Heart right ventricle (tissue), 16 donors: ENCODE data around the gene PRPS1. TPM values are rescaled to one million over a fixed set of nuclear protein-coding genes. Genes with fewer than 3 reads are reported as not detected.
"Not testable (repeated sequence)": the region's sequence is repeated elsewhere in the genome, so short reads cannot be mapped to it uniquely, and the experiment has no call there.

Experiments used
- ATAC-seq, 8 donors: fragments of 200-7000 bp; cut with Tn5 transposase; one replicate each; pipeline ENCODE4 v1.9.1; 2020; ENCODE audit warnings: mild to moderate bottlenecking in 8 of 8, moderate library complexity in 8 of 8, moderate number of reproducible peaks in 1 of 8
- DNase-seq, 2 donors: peaks; one replicate each; pipeline ENCODE4 v3.0.0-alpha.2; 2020
- H3K27ac ChIP-seq, 10 donors: fragments of 200-600 bp; sonication (generic) in 2 of 10; one replicate each; pipeline versions ENCODE4 v1.5.0 to v1.8.0; 2020 to 2022; ENCODE audit warnings: mild to moderate bottlenecking in 3 of 10
- H3K27me3 ChIP-seq, 7 donors: fragments of 200-600 bp; one replicate each; pipeline ENCODE4 v1.8.0; 2021 to 2022; ENCODE audit warnings: mild to moderate bottlenecking in 2 of 7
- H3K36me3 ChIP-seq, 9 donors: fragments of 200-600 bp; sonication (generic) in 1 of 9; one replicate each; pipeline versions ENCODE4 v1.5.0 to v1.8.0; 2020 to 2022; ENCODE audit warnings: mild to moderate bottlenecking in 2 of 9
- H3K4me1 ChIP-seq, 9 donors: fragments of 200-600 bp; sonication (generic) in 1 of 9; one replicate each; pipeline versions ENCODE4 v1.5.0 to v1.8.0; 2020 to 2022; ENCODE audit warnings: mild to moderate bottlenecking in 4 of 9
- H3K4me3 ChIP-seq, 10 donors: fragments of 200-600 bp; sonication (generic) in 2 of 10; one replicate each; pipeline versions ENCODE4 v1.5.0 to v1.8.0; 2020 to 2022; ENCODE audit warnings: mild to moderate bottlenecking in 7 of 10, moderate library complexity in 2 of 10
- H3K9me3 ChIP-seq, 11 donors: fragments of 200-600 bp in 10 of 11; sonication (generic) in 2 of 11; one replicate each; pipeline versions ENCODE4 v1.5.0 to v1.8.0; 2013 to 2022; ENCODE audit warnings: mild to moderate bottlenecking in 2 of 11, control low read depth in 1 of 11, moderate library complexity in 1 of 11
- WGBS, 2 donors: extraction: QIAGEN DNeasy Blood & Tissue Kit; methylation state at CpG; one replicate each; pipeline ENCODE4 v1.1.7; 2013; ENCODE audit warnings: inconsistent platforms in 1 of 2; 5-methylcytosine and 5-hydroxymethylcytosine counted together
- intact Hi-C, 10 donors: fragments of 100-400 bp; cut with DNase I; formaldehyde crosslinking; loops; one replicate each; pipeline versions ENCODE4 v1.11.1 to v1.14.2; 2022
- polyA plus RNA-seq, 2 donors: library from polyadenylated mRNA; stranded (reverse); fragments of 200-250 nt; gene quantifications; one replicate each; pipeline ENCODE4 v1.2.3, GENCODE V29; 2013
- total RNA-seq, 10 donors: library from RNA; stranded (reverse); fragmentation: NEBNext Ultra II Directional in 3 of 10; extraction: Animal tissue kit (Norgen Biotek cat#: 25700) in 3 of 10; gene quantifications; one replicate each; pipeline versions ENCODE4 v1.2.1 to v1.2.4, GENCODE V29; 2021 to 2023
- TF ChIP-seq, protein P1 (sequence below), 9 donors: fragments of 200-600 bp; sonication (generic) in 2 of 9; IDR thresholded peaks; one replicate each; pipeline versions ENCODE4 v1.5.0 to v1.8.0; 2021 to 2022; ENCODE audit warnings: antibody characterized with exemption in 9 of 9, mild to moderate bottlenecking in 5 of 9, moderate library complexity in 1 of 9
- donor health status: Arrhythmogenic right ventricular cardiomyopathy.
- donor health status: ischemic (EF 13 %, LVEDD 7.1; RV severe dilation, severe dysfunction).
- donor health status: healthy with polysubstance abuse.
- donor health status: DM: no; HTN: yes; CAD: no.
- donor health status: DM: no; HTN: no; CAD: no.
- donor health status: ischemic (EF 25% LVEDD 6.9; RV normal size, moderate dysfunction).
- donor health status: ischemic (EF 25% LVEDD 5.7; RV mildly dilated, moderate dysfunction).
- donor health status: healthy.
- donor health status: DM: yes; HTN: yes; CAD: no.
- donor health status: Ischemic cardiomyopathy.
- donor health status: ischemic (EF 35%, LVEDD 5.7; RV mildly dilated, moderate dysfunction).
- donor health status: nonischemic (EF 11% LVEDD 7.7; RV severe dilation, severe dysfunction).
- donor health status: DM: yes; HTN: yes; CAD: no.
- donor health status: PGD.
- donor health status: ischemic (EF 29% LVEDD 5.4; RV normal size, mild dysfunction).
- donor health status: nonischemic (EF 23%, LVEDD 6.1; RV moderate dilation, normal function).

Gene PRPS1
- total and polyA plus RNA-seq, 12 donors: 4.9 to 31.6 (median 27.0) TPM

DNA sequence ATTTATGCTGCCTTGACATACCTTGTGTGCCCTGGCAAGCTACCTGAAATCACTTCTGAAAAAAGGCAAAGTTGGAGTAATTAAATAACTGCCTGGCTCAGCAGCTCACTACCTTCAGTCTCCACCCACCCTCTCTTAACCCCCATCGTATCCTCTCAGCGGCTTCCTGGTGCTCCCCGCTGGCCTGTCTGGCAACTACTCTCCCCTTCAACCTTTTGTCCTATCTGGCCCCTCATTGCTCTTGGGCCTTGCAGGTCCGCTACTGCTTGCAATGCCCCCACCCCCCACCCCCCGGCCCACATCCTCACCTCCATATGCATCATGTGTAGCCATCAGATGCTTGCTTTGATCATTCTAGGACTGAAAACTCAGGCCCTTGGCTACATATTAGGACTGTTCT is 34.5 kb downstream of the PRPS1 start:
- DNase-seq: no peak
- peaks cover 0 to 19% (median 0%) of the 10 kb centered on the region in 9 donors for H3K4me1 ChIP-seq
- H3K4me3 ChIP-seq: no peak overlapping the region
- H3K36me3 ChIP-seq: no peaks in the 10 kb centered on the region
- WGBS, 2 donors: 56 to 71% methylated on average over 5 of the region's 5 CpGs
- H3K27me3 ChIP-seq: peaks cover 0 to 45% (median 0%) of the 10 kb centered on the region in 7 donors
- no peaks in the 10 kb centered on the region for H3K9me3 ChIP-seq
- TF ChIP-seq, protein P1, sequence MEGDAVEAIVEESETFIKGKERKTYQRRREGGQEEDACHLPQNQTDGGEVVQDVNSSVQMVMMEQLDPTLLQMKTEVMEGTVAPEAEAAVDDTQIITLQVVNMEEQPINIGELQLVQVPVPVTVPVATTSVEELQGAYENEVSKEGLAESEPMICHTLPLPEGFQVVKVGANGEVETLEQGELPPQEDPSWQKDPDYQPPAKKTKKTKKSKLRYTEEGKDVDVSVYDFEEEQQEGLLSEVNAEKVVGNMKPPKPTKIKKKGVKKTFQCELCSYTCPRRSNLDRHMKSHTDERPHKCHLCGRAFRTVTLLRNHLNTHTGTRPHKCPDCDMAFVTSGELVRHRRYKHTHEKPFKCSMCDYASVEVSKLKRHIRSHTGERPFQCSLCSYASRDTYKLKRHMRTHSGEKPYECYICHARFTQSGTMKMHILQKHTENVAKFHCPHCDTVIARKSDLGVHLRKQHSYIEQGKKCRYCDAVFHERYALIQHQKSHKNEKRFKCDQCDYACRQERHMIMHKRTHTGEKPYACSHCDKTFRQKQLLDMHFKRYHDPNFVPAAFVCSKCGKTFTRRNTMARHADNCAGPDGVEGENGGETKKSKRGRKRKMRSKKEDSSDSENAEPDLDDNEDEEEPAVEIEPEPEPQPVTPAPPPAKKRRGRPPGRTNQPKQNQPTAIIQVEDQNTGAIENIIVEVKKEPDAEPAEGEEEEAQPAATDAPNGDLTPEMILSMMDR (IDR thresholded peaks at IDR 0.05): no peak
- intact Hi-C loops: loop anchor here in 5 of 10 donors (5.0 to 10.0 kb wide), 2 partner anchors 114 to 232 kb away; partner anchors contain the start of genes NCBP2L (in 2 of the 5) and TSC22D3 (in 2 of the 5)
- ATAC-seq: no peak
- peak overlapping the region in 1 of 10 donors; percentile 26 for H3K27ac ChIP-seq

DNA sequence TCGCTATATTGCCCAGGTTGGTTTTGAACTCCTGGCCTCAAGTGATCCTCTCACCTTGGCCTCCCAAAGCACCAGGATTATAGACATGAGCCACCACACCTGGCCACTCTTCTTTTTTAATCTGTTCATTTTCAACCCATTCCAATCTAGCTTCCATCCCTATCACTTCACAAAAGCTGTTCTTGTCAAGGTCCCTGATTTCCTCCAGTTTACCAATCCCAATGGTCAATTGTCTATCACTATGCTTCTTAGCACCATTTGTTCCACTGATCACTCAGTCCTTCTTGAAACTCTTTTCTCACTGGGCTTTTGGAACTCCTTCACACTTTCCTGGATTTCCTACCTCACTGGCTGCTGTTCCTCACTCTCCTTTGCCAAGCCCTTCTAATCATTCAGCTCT is 38.6 kb downstream of the PRPS1 start:
- ATAC-seq: no peak
- WGBS, 2 donors: 100% methylated on average over 1 of the region's 1 CpG

DNA sequence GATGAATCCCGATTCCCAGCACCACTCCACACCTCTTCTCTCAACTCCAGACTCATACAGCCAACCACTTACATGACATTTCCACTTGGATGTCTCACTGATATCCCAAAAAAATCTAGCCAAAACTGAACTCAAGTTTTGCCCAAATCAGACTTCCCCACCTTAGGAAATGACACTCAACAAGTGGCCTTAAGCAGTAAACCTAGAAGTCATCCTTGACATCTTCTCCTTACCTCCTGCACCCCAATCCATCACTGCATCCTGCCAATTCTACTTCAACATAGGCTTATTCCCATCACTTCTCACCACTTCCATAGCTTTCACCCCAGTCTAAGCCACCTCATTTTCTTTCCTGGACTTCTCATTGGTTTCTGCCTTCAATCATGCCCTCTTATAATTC is 39.1 kb downstream of the PRPS1 start:
- Histone ChIP-seq H3K4me1 (peaks cover 0 to 11% (median 0%) of the 10 kb centered on the region in 9 donors), H3K36me3 (no peaks in the 10 kb centered on the region), H3K9me3 (no peaks in the 10 kb centered on the region), H3K4me3 (no peak overlapping the region), H3K27me3 (peaks cover 0 to 55% (median 0%) of the 10 kb centered on the region in 7 donors), H3K27ac (no peak overlapping the region)
- WGBS, 2 donors: 90 to 100% methylated on average over 1 of the region's 1 CpG
- TF ChIP-seq, protein P1 (IDR thresholded peaks at IDR 0.05): no peak
- DNase-seq (no peak), ATAC-seq (no peak)
- intact Hi-C loops: loop anchor here in 3 of 10 donors (10.0 kb wide), 1 partner anchor 227 kb away; no protein-coding TSS in a partner anchor

More for the DNA sequence above, 38.6 kb downstream of the PRPS1 start:
- no peak for DNase-seq
- Histone ChIP-seq H3K9me3 (no peaks in the 10 kb centered on the region), H3K27me3 (peaks cover 0 to 59% (median 0%) of the 10 kb centered on the region in 7 donors), H3K36me3 (no peaks in the 10 kb centered on the region), H3K27ac (no peak overlapping the region), H3K4me3 (no peak overlapping the region), H3K4me1 (peaks cover 0 to 11% (median 0%) of the 10 kb centered on the region in 9 donors)
- TF ChIP-seq, protein P1 (IDR thresholded peaks at IDR 0.05): no peak
- intact Hi-C loops: loop anchor here in 3 of 10 donors (10.0 kb wide), 1 partner anchor 228 kb away; no protein-coding TSS in a partner anchor

DNA sequence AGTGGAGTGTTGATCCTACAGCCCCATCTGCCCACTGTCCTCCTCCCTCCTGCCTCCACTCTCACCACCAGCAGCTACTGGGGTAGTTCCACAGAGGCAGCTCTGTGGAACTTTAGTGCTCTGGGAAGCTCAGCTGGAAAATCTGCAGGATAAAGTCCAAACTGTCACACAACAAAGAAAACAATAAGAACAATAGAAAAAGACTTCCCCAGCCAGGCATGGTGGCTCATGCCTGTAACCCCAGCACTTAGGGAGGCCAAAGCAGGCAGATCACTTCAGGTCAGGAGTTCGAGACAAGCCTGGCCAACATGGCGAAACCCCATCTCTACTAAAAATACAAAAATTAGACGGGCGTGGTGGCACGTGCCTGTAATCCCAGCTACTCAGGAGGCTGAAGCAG is 40.4 kb downstream of the PRPS1 start:
- H3K36me3 ChIP-seq, ATAC-seq, H3K9me3 ChIP-seq, H3K4me3 ChIP-seq, H3K27ac ChIP-seq, DNase-seq: not testable (repeated sequence)
- H3K27me3 ChIP-seq: peaks cover 0 to 55% (median 0%) of the 10 kb centered on the region in 7 donors
- 89 to 91% methylated on average over 5 of the region's 5 CpGs for WGBS, 2 donors
- peaks cover 0 to 22% (median 10%) of the 10 kb centered on the region in 9 donors for H3K4me1 ChIP-seq
- intact Hi-C loops: loop anchor here in 3 of 10 donors (10.0 kb wide), 1 partner anchor 226 kb away; no protein-coding TSS in a partner anchor

DNA sequence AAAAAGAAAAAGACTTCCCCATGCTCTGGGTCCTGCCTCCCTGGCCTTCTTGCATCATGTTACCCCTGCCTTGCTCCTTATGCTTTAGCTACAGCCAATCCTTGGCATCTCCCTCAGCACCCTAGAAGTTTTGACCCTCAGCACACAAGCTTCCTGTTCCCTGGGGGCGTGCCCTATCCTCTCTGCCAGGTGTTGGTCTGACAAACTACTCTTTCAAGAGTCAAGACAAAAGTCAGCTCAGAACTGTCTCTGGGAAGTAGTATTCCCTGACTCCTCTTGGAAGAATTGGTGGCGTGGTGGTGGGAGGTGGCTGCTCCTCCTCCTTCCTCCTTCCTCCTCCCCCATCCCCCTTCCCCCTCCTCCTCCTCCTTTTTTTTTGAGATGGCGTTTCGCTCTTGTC is 41.0 kb downstream of the PRPS1 start:
- Histone ChIP-seq H3K4me3 (no peak overlapping the region), H3K9me3 (no peaks in the 10 kb centered on the region), H3K27ac (no peak overlapping the region), H3K27me3 (peaks cover 0 to 52% (median 0%) of the 10 kb centered on the region in 7 donors), H3K4me1 (peaks cover 0 to 28% (median 11%) of the 10 kb centered on the region in 9 donors), H3K36me3 (no peaks in the 10 kb centered on the region)
- TF ChIP-seq, protein P1 (IDR thresholded peaks at IDR 0.05): no peak
- intact Hi-C loops: loop anchor here in 3 of 10 donors (10.0 kb wide), 1 partner anchor 226 kb away; no protein-coding TSS in a partner anchor
- ATAC-seq (no peak), DNase-seq (no peak)
- 54 to 57% methylated on average over 4 of the region's 4 CpGs for WGBS, 2 donors
